Spleen (tissue), 11 donors: ENCODE results near the gene NAALADL2. TPM values are rescaled to one million over a fixed set of nuclear protein-coding genes. Genes with fewer than 3 reads are reported as not detected.

Source experiments
- DNase-seq: peaks from one replicate; pipeline ENCODE4 v3.0.0-alpha.2; 2020
- H3K27ac ChIP-seq, 8 donors: fragments of 200-600 bp; sonication (generic) in 7 of 8; 1 replicate in 4 of 8; 2 replicates in 4 of 8; pipeline versions ENCODE4 v1.5.0 to v1.8.0; 2016 to 2021; ENCODE audit warnings: inconsistent platforms in 4 of 8, mild to moderate bottlenecking in 4 of 8, moderate library complexity in 1 of 8
- H3K27me3 ChIP-seq, 7 donors: fragments of 200-600 bp; sonication (generic) in 6 of 7; replicated peaks in 1 of 7; 1 replicate in 4 of 7; 2 replicates in 3 of 7; pipeline versions ENCODE4 v1.5.0 to v1.8.0; 2016 to 2021; ENCODE audit warnings: inconsistent platforms in 3 of 7, mild to moderate bottlenecking in 1 of 7
- H3K36me3 ChIP-seq, 6 donors: fragments of 200-600 bp; sonication (generic) in 5 of 6; 1 replicate in 4 of 6; 2 replicates in 2 of 6; pipeline versions ENCODE4 v1.5.0 to v1.8.0; 2016 to 2021; ENCODE audit warnings: inconsistent platforms in 2 of 6
- H3K4me1 ChIP-seq, 6 donors: fragments of 200-600 bp; sonication (generic) in 5 of 6; 1 replicate in 3 of 6; 2 replicates in 3 of 6; pipeline versions ENCODE4 v1.5.0 to v1.8.0; 2016 to 2021; ENCODE audit warnings: inconsistent platforms in 3 of 6
- H3K4me3 ChIP-seq, 8 donors: fragments of 200-600 bp; sonication (generic) in 7 of 8; 1 replicate in 4 of 8; 2 replicates in 4 of 8; pipeline versions ENCODE4 v1.5.0 to v1.8.0; 2016 to 2021; ENCODE audit warnings: inconsistent platforms in 4 of 8, mild to moderate bottlenecking in 4 of 8, moderate library complexity in 2 of 8
- H3K9me3 ChIP-seq, 8 donors: fragments of 200-600 bp; sonication (generic) in 7 of 8; 1 replicate in 4 of 8; 2 replicates in 4 of 8; pipeline versions ENCODE4 v1.5.0 to v1.8.0; 2016 to 2021; ENCODE audit warnings: inconsistent platforms in 4 of 8
- CTCF ChIP-seq, 11 experiments: fragments of 200-600 bp in 7 of 11; fragments of 450-650 bp in 4 of 11; sonication (generic) in 4 of 11; IDR thresholded peaks in 8 of 11; conservative IDR thresholded peaks in 3 of 11; 1 replicate in 7 of 11; 2 replicates in 4 of 11; pipeline versions ENCODE4 v1.4.0 to v1.8.0; 2016 to 2021; ENCODE audit warnings: antibody characterized with exemption in 11 of 11, inconsistent platforms in 4 of 11, mild to moderate bottlenecking in 1 of 11
- POLR2A ChIP-seq, 3 donors: fragments of 450-650 bp; IDR thresholded peaks; one replicate each; pipeline ENCODE4 v1.5.1; 2017; ENCODE audit warnings: antibody characterized with exemption in 3 of 3, mild to moderate bottlenecking in 1 of 3
- POLR2AphosphoS5 ChIP-seq, 3 donors: sonication (generic); formaldehyde crosslinking; IDR thresholded peaks; one replicate each; pipeline ENCODE4 v1.5.1; 2017; ENCODE audit warnings: antibody characterized with exemption in 3 of 3
- WGBS, 5 donors: extraction: QIAGEN DNeasy Blood & Tissue Kit in 3 of 5; methylation state at CpG; one replicate each; pipeline versions ENCODE4 v1.1.5 to v1.1.7; 2013 to 2018; 5-methylcytosine and 5-hydroxymethylcytosine counted together
- intact Hi-C: fragments of 100-400 bp; cut with DNase I; formaldehyde crosslinking; loops from one replicate; pipeline ENCODE4 v1.15.0; 2023; ENCODE audit warnings: low total_unique reads
- polyA plus RNA-seq, 3 donors: library from polyadenylated mRNA; stranded (reverse); fragments of 200-250 nt; gene quantifications; one replicate each; pipeline ENCODE4 v1.2.1, GENCODE V29; 2013
- total RNA-seq, 7 donors: library from RNA; depleted of rRNA in 3 of 7; stranded (reverse); fragments of >200 nt in 3 of 7; fragmentation: NEBNext Ultra II Directional in 4 of 7; extraction: Animal tissue kit (Norgen Biotek cat#: 25700) in 4 of 7; gene quantifications; one replicate each; pipeline versions ENCODE4 v1.1.0 to v1.2.1, GENCODE V29; 2016 to 2021
- donor health status: healthy with polysubstance abuse.
- donor health status: DM: no; HTN: no; CAD: no; lungs with moderate emphysema.
- donor health status: DM: no; HTN: no; CAD: no.
- donor health status: Bipolar disorder and iron deficiency.
- donor health status: healthy.
- donor health status: DM: no; HTN: no; CAD: no.
- donor health status: DM: yes; HTN: yes; CAD: no.

NAALADL2 gene
- total and polyA plus RNA-seq, 10 donors, result 0.09 to 14.4 (median 6.4) TPM

- TF ChIP-seq POLR2A (IDR thresholded peaks at IDR 0.05) (no peak), POLR2AphosphoS5 (IDR thresholded peaks at IDR 0.05) (no peak), CTCF (IDR thresholded peaks at IDR 0.05 in 8 of 11, conservative IDR thresholded peaks at IDR 0.05 in 3 of 11) (no peak)
- intact Hi-C loops, result no loop called here
- 76 to 85% (median 83%) methylated on average over 1 of the region's 1 CpG for WGBS, 5 donors
- no peak overlapping the region for H3K4me3 ChIP-seq
- H3K4me1 ChIP-seq, result no peaks in the 10 kb centered on the region
- H3K27ac ChIP-seq, result peak overlapping the region in 3 of 8 donors; percentile 7 to 12 (median 8)
- H3K36me3 ChIP-seq, result no peaks in the 10 kb centered on the region
- peaks cover 0 to 3% (median 0%) of the 10 kb centered on the region in 8 donors for H3K9me3 ChIP-seq
- DNase-seq, result no peak
- no peaks in the 10 kb centered on the region for H3K27me3 ChIP-seq
These were observed 869.4 kb downstream of the NAALADL2 start for GRCh38 chr3:175728566-175728965.

GRCh38 chr3:175729466-175729865 is 870.3 kb downstream of the NAALADL2 start:
- H3K4me1 ChIP-seq, result no peaks in the 10 kb centered on the region
- no peak overlapping the region for H3K4me3 ChIP-seq
- H3K27me3 ChIP-seq, result no peaks in the 10 kb centered on the region
- no peaks in the 10 kb centered on the region for H3K36me3 ChIP-seq
- WGBS, 5 donors, result 70 to 92% (median 81%) methylated on average over 3 of the region's 3 CpGs
- no peak for DNase-seq
- peaks cover 0 to 11% (median 0%) of the 10 kb centered on the region in 8 donors for H3K9me3 ChIP-seq
- peak overlapping the region in 3 of 8 donors; percentile 7 to 12 (median 8) for H3K27ac ChIP-seq
- TF ChIP-seq POLR2A (IDR thresholded peaks at IDR 0.05) (no peak), POLR2AphosphoS5 (IDR thresholded peaks at IDR 0.05) (no peak), CTCF (IDR thresholded peaks at IDR 0.05 in 8 of 11, conservative IDR thresholded peaks at IDR 0.05 in 3 of 11) (no peak)
- intact Hi-C loops, result no loop called here

- intact Hi-C loops, result no loop called here
- WGBS, 5 donors, result 72 to 91% (median 86%) methylated on average over 3 of the region's 3 CpGs
- H3K27me3 ChIP-seq, result no peaks in the 10 kb centered on the region
- no peak overlapping the region for H3K27ac ChIP-seq
- no peaks in the 10 kb centered on the region for H3K4me1 ChIP-seq
- TF ChIP-seq POLR2A (IDR thresholded peaks at IDR 0.05) (no peak), CTCF (IDR thresholded peaks at IDR 0.05 in 8 of 11, conservative IDR thresholded peaks at IDR 0.05 in 3 of 11) (no peak), POLR2AphosphoS5 (IDR thresholded peaks at IDR 0.05) (no peak)
- no peak for DNase-seq
- peaks cover 0 to 22% (median 8%) of the 10 kb centered on the region in 8 donors for H3K9me3 ChIP-seq
- H3K36me3 ChIP-seq, result no peaks in the 10 kb centered on the region
- no peak overlapping the region for H3K4me3 ChIP-seq
These were observed 872.4 kb downstream of the NAALADL2 start for GRCh38 chr3:175731543-175731942.

- intact Hi-C loops, result no loop called here
- H3K4me3 ChIP-seq, result no peak overlapping the region
- H3K9me3 ChIP-seq, result peaks cover 0 to 22% (median 8%) of the 10 kb centered on the region in 8 donors
- no peak for DNase-seq
- H3K27ac ChIP-seq, result no peak overlapping the region
- TF ChIP-seq CTCF (IDR thresholded peaks at IDR 0.05 in 8 of 11, conservative IDR thresholded peaks at IDR 0.05 in 3 of 11), result no peak
- no peak for TF ChIP-seq POLR2A (IDR thresholded peaks at IDR 0.05)
- TF ChIP-seq POLR2AphosphoS5 (IDR thresholded peaks at IDR 0.05), result no peak
- no peaks in the 10 kb centered on the region for H3K27me3 ChIP-seq
- H3K4me1 ChIP-seq, result no peaks in the 10 kb centered on the region
- 87 to 96% (median 91%) methylated on average over 2 of the region's 2 CpGs for WGBS, 5 donors
- no peaks in the 10 kb centered on the region for H3K36me3 ChIP-seq
These were observed 872.9 kb downstream of the NAALADL2 start for GRCh38 chr3:175732017-175732416.
